ENCODE data around the gene NCL.
A peak's percentile ranks its signal among the peaks of the same experiment; 100 is the strongest.
"Not testable (repeated sequence)": the region's sequence is repeated elsewhere in the genome, so short reads cannot be mapped to it uniquely, and the experiment has no call there.

Gene NCL

DNA sequence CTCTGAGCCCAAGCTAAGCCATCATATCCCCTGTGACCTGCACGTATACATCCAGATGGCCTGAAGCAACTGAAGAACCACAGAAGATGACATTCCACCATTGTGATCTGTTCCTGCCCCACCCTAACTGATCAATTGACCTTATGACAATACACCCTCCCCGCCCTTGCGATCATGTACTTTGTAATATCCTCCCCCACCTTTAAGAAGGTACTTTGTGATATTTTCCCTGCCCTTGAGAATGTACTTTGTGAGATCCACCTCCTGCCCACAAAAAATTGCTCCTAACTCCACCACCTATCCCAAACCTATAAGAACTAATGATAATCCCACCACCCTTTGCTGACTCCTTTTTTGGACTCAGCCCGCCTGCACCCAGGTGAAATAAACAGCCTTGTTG, 33.8 kb downstream of the NCL start:
- not testable (repeated sequence) for DNase-seq (ENCODE audit: low read depth)

DNA sequence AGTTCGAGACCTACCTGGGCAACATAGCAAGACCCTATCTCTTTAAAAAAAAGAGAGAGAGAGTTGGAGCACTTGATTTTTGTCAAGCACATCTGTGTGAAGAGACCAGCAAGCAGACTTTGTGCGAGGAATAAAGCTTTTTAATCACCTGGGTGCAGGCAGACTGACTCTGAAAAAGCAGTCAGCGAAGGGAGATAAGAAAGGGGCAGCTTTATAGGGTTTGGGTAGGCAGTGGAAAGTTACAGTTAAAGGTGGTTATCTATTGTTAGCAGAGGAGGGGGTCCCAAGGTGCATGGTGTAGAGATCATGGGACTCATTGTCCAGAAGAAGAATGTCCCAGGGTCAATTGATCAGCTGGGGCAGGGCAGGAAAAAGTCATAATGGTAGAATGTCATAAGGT, 34.4 kb downstream of the NCL start:
- no peak for DNase-seq (ENCODE audit: low read depth)

DNA sequence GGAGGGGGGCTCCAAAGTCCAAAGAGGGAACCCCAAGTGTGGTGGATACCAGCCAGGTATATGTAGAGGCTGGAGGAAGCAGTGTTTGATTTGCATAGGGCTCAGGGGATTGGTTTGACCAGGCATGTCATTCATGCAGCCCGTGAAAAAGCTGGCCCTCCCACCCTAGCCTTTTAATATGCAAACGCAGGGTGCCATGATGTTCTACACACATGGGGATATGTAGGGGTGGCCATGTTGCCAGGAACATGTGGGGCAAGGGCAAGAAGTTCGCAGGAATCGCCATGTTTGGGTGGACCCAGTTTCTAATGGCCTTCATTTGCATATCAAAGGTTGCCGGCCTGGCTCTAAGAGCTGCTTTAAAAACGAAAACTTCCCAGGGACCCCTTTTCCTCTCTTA, 35.1 kb downstream of the NCL start:
- no peak for DNase-seq (ENCODE audit: low read depth)

DNA sequence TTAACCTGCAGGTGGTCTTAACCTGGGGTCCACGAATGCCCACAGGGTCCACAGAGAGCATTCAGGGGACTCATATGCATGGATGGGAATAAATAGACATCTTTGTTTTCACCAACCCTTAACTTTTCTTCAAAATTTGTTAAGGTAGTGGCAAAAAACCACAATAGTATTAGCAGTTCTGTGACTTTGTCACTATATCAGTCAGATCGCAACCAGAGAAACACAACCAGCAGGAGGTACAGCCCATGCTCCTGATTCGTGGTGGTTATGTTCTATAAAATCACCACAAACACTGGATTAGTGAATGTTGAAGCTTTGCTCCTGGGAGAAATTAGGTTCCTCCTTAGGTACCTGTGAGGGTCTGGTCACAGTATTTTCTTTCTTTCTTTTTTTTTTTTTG, 37.2 kb downstream of the NCL start:
- DNase-seq (ENCODE audit: low read depth): no peak

DNA sequence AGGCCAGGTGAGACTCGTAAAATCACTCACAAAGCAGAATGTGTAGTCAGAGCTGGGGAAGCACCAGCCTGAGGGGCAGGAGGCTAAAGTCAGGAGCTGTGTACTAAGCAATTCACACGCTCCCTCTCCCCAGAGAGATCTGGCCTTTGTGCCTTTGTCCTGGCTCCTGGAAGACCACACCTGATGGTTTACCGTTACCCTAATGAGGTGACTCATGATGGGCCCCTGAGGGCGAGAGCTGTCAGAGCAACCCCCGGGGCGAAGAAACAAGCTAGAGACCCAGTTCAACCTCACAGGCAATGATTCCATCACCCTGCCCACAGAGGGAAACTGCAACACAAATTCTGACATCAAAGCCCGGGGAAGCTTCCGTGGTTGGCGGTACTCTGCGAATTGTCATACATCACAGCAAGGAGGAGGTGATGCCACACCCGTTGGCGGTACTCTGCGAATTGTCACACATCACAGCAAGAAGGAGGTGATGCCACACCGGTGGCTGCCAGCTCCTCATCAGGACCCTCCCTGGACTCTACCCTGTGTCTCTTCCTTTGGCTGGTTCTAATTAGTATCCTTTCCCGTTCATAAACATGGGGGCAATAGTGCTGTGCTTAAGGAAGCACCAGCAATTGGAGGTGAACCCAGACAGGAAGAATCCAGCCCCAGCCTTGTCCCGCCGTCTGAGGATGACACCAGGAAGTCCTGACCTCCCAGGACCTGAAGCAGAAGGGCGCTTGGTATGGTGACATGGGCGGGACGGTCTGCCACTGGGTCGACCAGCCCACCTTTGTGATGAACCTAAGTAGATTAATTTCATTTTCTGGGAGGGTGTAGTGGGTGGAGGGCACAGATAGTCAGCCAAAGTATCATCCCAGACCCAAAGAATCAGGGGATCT, 38.2 kb downstream of the NCL start:
- DNase-seq (ENCODE audit: low read depth): no peak

DNA sequence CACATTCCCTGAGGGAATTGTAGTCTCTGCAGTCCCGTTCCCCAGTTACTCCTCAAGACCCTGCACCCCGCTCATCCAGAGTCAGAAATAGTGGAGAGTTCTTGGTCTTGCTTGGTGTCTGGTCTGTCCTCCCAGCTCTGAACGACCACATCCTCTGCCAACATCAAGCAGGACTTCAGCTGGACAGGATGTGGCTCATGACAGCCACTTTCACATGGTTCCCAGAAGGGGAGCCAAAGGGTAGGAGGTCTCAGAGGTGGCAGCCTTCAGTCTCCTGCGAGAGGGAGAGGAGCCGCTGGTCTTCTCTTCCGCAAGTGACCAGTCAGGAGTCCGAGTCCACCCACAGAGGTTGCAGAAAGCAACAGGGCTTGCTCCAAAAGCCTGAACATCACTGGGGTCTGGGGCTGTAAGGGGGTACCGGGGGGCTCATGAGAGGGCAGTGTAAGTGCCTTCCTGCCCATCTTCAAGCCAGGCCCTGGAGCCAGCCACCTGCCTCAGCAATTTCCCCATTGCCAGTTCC, 38.9 kb downstream of the NCL start:
- no peak for DNase-seq (ENCODE audit: low read depth)

DNA sequence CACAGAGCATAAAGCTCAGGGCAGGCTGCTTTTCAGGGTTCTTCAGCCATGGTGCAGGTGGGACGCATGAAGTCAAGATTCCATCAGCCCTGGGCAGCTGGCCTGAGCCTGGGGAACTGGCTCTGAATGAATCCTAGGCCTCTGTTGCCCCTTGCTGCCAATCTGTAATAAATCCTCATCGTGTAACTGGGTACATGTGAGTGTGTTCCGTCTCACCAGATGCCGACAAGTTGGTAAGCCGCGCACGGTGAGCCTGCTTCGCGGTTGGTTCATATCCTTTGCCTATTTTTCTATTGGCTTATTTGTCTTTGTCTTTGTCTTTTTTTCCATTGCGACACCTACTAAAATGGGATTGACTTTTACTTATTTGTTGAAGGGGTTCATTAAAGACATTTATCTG, 41.1 kb downstream of the NCL start:
- DNase-seq (ENCODE audit: low read depth): no peak

DNA sequence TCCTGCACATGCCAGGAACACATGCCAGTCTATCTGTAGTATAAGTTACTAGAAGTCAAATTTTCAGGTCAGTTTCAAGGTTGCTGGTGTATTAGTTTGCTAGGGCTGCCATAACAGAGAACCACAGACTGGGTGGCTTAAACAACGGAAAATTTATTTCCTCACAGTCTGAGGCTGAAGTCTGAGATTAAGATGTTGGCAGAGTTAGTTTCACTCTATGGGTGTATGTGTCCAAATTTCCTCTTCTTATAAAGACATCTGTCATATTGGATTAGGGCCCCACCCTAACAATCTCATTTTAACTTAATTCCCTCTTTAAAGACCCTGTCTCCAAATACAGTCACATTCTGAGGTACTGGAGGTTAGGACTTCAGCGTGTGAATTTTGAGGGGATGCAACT, 42.2 kb downstream of the NCL start:
- no peak for DNase-seq (ENCODE audit: low read depth)

DNA sequence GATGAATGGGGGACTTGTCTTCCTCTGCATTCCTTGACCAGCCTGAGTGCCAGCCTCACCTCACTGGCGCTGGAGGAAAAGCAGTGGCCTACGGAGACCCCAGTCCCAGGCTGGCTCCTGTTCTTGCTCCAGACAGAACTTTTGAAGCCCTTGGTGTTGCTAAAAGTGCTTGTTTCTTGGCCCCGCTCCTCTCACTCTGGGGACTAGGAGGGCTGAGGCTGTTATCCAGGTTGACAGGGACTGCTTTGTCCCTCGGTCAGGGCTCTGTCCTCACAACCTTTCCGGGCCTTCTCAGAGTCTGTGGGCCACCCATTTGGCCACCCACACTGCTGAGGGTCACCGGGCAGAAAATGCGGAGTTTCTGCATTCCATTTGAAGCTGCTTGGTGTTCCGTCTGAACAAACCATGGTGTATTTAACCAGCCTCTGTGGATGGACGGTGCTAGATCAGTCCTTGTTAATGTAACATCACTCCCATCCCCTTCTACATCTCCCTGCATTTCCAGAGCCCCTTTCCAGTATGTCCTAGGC, 43.2 kb downstream of the NCL start:
- DNase-seq (ENCODE audit: low read depth): no peak

DNA sequence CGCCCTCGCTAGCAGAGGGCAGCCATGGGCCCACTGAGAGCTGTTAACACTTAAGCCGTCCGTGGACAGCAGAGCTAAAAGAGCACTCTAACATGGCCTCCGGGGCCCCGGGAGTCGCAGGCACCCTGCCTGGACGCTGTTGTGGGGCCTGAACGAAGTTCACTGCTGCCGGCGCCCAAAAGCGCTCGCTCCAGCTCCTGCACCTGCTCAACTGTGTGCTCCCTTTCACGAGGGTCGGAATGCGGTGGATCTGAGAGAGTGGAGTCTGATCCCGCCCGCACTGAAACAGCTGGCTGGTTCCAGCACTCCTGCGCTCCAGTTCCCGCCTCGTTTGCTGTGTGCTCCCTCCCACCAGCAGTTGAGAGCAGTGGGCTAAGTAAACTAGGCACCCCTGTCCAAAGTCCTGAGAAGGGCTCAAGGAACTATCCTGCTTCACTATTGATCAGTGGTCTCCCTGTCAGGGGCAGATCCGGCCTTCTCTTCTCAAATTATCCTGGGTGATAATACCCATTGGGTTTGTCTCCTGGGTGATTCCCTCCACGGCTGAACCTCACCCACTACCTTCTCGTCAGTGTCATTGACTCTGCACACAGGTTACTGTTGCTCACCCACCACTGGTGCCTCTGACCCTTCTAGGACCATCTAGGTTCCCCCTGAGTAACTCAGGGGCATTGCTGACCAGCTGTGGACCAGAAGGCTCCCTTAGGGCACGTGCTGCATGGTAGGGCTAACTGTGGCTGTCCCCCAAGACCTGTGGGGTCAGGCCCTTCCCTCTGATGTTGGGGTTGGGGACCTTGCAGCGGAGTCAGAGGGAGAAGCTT, 45.3 kb downstream of the NCL start:
- DNase-seq (ENCODE audit: low read depth): no peak

DNA sequence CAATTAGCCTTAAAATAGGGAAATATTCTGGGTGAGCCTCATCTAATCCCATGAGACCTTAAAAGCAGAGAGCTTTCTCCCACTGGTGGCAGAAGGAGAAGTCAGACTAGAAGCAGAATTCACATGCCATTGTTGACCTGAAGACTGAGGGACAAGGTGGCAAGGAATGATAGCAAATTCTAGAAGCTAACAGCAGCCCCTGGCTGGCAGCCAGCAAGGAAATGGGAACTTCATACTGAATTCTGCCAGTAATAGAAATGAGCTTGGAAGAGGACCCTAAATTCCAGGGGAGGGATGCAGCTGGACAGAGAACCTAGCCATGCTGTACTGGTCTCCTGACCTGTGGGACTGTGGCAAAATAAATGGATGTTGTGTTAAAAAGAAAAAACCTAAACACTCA, 49.3 kb downstream of the NCL start:
- no peak for DNase-seq (ENCODE audit: low read depth)

DNA sequence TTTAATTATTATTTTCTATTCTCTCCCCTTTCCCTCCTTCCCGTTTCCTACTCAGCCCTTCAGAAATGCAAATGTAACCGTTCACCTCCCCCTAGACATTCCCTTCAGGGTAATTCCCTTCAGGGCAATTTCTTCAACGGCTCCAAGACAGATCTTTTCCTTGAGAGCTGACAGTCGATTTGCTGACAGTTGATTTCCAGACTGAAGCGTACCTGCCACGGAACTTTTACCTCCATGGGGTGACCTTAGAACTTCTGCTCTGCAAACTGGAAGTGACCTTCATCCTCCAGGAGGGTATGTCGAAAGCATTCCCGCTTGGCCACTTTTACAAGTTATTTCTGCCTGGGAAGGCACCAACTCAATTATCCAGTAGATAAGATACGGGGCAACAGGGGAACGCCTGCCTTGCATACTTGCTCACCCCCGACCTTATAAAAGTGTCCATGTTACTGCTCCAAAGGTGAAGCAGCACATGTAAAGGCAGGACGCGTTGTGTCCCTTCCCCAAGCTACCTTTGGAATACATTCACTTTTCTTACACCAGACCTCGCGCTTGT, 50.3 kb downstream of the NCL start:
- no peak for DNase-seq (ENCODE audit: low read depth)

DNA sequence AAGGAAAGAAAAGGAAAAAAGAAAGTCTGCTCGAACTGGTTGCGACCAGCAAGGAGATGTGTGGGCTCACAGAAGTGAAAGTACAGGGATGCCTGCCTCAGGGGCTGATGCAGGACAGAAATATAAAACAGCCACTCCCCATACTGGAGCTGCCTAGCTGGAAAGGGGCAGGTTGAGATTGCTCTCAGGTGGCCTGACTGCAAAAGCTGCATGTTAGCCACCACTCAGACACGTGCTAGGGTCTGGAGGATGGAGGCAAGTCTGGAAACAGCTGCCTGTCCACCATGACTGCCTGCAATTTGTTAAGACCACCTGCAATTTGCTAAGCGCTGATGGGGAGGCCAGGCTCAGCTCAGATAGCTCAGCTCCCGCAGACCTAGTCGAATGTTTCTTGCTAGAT, 50.8 kb downstream of the NCL start:
- no peak for DNase-seq (ENCODE audit: low read depth)

DNA sequence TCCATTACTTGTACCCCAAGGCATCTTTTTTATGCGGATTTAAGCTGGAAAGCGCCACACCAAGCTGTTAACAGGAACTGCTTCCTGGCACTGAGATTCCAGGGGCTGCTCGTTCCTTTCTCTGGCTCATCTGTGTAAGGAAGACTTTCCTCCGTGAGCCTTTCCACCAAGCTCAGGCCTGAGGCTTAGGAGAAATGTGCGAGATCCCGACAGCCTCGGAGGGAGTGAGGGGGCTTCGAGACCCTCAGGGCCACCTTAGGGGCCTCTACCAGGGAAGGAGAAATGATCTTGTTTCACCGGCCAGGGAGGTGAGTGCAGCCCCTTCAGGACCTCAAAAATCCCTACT, 51.7 kb downstream of the NCL start:
- DNase-seq (ENCODE audit: low read depth): no peak

DNA sequence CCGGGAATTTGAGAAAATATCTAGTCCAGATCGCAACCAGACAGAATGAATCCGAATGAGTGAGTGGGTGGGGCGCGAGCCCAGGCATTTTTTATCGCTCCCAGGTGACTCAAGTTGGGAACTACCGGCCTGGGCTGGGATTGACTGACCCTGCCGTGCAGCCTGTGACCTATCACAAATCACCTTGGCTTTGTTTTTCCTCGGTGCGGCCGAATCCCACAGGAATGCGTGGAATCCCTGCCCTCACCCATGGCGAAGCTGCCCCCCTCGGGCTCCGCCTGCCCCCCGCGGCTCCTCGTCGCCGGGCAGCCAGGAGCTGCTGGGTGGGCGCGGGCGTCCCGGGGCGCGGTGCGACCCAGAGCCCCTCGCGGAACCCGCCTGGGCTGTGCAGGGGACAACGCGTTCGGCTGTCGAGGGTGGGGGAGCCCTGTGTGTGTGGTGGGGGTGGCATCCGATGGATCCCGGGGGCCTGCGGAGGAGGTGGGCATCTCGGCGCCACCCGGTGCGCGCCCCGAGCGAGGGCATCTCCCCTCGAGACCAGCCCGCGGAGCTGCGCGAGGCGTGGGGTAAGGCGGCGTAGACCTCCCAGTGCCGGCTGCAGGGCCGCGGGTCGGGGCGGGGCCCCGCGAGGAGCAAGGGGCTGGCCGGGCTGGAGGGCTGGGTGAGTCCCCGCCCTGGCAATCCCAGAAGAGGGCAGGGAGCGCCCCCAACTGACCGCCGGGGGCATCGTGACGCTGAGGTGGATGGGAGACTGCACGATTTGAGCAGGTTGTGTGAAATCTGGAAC, 52.3 kb downstream of the NCL start:
- peak; percentile 63 for DNase-seq (ENCODE audit: low read depth)

DNA sequence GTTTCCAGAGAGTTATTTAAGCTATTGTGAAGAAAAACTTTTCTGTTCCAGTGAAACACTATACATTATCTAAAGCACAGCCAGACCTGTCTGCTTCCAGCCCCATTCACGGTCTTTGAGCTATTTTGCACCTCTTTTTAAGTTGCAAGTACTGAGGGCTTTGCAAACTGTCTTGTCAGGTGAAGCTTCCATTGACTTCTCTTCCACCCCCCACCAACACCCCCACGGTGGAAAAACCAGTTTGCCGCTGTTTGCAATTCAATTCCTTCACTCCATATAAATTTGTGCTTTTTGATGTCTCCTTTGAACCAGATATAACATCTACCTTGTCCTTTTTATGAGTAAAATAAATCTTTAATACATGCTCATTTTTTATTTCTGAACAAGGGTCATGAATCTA, 53.0 kb downstream of the NCL start:
- no peak for DNase-seq (ENCODE audit: low read depth)

DNA sequence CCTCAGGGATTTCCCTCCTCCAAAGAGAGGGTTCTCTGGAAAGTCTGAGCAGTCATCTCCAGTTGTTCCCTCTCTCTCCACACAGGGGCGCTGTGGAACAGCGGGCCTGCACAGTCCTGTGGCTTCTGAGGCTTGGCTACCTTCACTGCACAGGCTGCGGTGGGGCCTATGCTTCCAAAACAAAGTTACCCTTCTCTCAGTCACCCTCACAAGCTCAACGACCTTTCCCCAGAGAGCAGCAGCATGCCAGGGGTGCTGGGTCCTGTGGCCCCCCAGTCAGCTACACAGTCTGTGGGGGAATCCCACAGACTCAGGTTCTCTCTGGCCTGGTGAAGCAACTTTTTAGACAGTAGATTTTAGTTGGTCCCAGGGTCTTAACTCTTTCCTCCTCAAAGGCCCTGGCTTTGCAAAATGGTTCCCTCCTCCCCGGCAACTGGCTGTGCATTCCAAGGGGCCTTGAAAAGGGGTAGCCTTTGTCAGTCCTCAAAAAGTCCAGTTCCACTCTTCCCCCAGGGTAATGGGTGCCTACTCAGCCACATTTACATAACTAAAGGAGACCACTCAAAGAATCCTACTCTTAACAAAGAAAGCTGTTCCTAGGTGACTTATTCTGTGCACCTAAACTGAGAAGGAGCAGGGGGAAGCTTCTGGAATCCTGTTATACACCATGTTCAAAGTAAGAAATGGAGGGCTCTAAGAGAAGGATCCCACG, 53.8 kb downstream of the NCL start:
- no peak for DNase-seq (ENCODE audit: low read depth)

DNA sequence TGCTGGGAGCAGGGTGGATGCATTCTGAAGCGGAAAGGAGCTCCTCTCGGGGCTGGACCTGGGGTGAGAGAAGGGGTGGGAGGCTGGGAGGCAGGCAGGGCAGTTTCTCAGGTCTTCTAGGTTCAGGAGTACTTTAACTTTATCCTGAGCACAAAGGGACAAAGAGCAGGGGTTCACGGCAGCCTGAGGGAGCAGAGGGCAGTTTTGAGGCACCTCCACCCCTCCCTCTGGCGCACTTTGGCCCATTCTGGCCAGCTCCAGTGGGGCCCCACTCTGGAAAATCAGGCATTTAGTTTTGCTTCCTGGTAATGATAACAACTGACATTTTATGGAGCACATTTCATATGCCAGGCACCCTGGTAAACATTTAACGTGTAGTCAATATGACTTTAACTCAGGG, 54.5 kb downstream of the NCL start:
- DNase-seq (ENCODE audit: low read depth): no peak

DNA sequence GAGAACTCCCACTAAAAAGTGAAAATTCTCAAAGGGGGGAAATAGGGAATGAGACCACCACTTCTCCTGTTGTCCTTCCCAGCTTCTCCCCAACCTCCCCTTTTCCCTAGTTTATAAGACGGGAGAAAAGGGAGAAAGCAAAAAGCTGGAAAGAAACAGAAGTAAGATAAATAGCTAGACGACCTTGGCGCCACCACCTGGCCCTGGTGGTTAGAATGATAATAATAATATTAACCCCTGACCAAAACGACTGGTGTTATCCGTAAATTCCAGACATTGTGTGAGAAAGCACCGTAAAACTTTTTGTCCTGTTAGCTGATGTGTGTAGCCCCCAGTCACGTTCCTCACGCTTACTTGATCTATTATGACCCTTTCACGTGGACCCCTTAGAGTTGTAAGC, 56.0 kb downstream of the NCL start:
- DNase-seq (ENCODE audit: low read depth): not testable (repeated sequence)

DNA sequence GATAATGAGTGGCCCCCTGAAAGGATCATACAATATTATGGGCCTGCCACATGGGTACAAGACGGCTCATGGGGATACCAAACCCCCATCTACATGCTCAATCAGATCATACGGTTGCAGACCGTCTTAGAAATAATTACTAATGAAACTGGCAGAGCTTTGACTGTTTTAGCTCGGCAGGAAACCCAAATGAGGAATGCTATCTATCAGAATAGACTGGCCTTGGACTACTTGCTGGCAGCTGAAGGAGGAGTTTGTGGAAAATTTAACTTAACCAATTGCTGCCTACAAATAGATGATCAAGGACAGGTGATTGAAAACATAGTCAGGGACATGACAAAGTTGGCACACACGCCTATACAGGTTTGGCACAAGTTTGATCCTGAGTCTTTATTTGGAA, 56.6 kb downstream of the NCL start:
- DNase-seq (ENCODE audit: low read depth): not testable (repeated sequence)
